GM21786 (cell line): ENCODE measurements around the gene PNPO.

Experiments used
- ATAC-seq: cut with Tn5 transposase; IDR thresholded peaks from one replicate; pipeline ENCODE4 v1.9.1; 2021; ENCODE audit not compliant: unreplicated experiment

The PNPO gene

GRCh38 chr17:47948706-47949196, 7.4 kb downstream of the PNPO start:
- ATAC-seq: no peak

DNA sequence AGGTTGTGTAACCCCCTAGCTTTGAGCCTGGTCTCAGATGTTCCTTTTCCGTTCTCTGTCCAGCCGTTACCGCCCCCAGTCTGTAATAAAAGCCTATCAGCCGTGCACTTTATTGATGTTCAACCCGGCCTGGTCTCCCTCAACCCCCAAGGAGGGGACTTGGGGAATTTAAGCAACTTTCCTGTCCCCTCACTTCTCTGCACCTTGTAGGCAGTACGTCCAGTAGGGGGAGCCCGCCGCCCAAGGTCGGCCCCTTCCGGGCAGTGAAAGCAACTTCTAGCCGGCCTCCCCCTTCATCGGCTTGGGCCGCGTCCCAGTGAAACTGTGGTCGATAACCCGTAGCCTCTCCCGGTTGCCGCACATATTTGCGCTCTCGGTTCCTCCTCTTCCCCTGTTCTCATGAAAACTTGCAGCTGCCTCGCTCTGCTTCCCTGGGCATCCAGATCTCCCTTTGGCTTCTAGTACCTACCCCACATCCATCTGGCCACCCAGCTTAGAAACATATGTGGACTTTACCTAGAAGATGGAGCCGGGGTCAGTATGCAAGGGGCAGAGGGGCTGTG, 7.9 kb downstream of the PNPO start:
- ATAC-seq: peak; percentile 65

GRCh38 chr17:47949946-47950345, 8.6 kb downstream of the PNPO start:
- ATAC-seq: no peak

- ATAC-seq: no peak
Measured at GRCh38 chr17:47950448-47950847, 9.1 kb downstream of the PNPO start.

DNA sequence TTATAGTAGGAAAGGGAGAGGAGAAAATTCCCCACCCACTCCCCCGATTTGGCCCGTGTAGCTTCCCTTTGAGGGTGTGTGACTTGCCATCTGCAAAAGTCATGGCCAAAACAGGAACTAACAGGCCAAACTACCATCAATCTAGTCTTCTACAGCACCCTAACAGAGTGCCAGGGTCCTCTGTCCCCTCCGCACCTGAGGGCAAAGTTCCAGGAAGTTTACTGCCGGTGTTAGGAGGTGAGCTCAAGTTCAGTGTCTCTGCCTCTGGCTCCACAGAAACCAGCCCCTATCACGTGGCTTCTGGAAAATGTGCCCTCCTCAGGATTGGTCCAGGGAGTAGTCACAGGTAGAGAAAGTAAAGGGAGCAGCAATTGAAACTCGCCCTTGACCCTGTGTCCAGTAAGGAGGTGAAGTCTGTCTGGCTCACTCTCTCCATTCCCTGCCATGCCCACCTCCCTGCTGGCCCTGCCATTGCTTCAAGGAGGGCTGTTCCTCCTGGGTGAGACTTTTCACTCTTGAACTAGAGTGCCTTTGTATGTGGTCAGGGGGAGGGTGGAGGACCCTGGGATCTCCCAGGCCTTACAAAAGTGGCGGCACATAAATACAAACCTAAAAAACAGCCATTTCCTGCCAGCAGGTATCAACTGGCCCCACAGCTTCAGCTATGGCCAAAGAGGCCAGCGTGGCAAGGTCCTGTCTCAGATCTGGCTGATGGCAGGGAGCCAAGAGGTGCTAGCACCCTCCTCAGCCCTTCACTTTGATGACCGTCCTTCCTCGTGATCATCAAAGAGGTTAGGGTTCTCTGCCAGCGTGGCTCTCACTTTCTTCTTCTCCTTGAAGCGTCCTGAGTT, 11.0 kb downstream of the PNPO start:
- no peak for ATAC-seq

- no peak for ATAC-seq
Measured at GRCh38 chr17:47953909-47954308, 12.5 kb downstream of the PNPO start.

DNA sequence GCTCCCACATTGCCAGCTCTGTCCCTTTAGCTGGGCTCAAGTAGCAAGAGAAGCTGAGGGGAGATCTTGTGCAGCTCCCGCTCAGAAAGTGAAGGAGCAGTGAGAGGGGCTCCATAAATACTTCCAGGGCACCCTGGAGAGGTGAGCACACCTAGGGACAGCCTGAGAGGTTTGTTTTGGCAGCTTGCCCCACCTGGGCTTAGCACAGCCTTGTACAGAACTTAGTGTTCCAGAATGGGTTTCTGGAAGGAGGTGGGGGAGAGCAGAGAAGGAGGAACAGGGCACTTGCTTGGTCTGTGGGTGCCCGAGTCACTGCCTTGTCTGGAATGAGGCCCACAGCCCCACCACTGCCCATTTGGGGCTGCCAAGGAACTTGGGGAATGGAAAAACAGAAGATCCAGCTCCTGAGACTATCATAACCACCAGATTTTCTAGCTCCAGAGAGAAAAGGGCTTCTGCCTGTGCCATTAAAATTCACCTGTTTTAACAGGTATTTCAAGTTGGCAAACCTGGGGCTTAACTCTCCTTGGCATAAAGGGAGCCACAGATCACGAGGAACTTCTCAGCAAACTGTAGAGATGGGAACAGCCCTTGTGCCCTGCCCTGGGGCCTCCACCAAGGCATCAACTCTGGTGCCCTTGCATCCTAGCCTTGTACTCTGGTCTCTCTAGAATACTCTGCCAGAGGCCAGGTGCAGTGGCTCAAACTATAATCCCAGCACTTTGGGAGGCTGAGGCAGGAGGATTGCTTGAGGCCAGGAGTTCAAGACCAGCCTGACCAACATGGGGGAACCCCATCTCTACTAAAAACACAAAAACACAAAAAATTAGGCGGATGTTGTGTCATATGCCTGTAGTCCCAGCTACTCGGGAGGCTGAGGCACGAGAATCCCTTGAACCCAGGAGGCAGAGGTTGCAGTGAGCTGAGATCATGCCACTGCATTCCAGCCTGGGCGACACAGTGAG, 14.4 kb downstream of the PNPO start:
- no peak for ATAC-seq

DNA sequence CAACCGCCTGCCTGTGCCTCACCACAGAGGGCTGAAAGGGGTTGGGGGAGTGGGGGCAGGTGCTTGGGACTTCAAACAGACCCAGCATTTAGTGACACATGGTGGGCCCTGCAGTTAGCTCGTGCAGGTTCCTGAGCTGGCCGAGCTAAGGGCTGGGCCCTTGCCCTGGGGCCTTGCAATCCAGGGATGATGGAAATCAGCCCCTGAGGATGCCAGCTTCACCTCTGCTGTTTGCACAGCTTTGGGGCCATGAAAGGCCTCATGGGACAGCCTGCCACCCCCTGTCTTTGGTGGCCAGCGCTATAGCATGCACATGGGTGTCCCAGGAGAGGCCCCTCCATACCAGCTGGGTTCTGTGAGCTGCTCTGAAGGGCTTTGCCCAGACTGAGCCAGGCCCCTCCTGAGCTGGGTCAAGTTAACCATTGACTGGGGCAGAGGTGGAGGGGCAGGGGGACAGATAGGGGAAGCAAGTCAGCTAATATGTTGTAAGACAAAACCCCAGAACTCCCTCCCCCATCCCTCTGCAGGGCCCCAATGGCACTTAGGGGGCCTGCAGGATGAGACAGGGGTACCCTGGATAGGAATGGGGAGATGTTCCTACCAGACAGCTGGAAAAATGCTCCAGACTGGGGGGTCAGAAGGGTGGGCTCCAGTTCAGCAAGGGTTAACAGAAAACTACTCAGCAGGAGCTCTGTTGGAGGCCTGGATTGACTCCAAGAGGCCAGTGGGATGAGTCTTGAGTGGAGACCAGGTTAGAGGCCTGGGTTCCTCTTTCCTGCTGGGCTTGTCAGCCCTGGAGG, 15.6 kb downstream of the PNPO start:
- no peak for ATAC-seq

GRCh38 chr17:47957591-47958490, 16.5 kb downstream of the PNPO start, which contains the start of gene PRR15L:
TSS of gene PRR15L (minus strand) at chr17:47957883. CDS start at chr17:47953234, 4,649 bp downstream.
- ATAC-seq: no peak

GRCh38 chr17:47959825-47960655, 18.7 kb downstream of the PNPO start:
- ATAC-seq: no peak

DNA sequence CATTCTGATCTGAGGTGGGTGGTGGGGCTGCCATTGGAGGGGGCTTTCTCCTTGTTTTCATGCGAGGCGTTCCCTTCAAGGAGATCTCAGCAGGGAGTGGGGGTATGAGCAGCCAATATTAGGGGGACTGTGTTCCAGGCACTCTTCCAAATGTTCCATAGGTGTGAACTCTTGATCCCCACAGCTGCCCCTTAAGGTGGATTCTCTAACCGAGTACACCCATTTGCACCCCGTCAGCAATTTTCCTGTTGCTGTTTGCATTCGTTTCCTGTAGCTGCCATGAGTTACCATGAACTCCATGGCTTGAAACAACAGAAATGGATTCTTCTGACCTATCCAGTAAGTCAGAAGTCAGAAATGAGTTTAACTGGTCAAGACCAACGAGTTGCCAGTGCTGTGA, 20.0 kb downstream of the PNPO start:
- no peak for ATAC-seq

DNA sequence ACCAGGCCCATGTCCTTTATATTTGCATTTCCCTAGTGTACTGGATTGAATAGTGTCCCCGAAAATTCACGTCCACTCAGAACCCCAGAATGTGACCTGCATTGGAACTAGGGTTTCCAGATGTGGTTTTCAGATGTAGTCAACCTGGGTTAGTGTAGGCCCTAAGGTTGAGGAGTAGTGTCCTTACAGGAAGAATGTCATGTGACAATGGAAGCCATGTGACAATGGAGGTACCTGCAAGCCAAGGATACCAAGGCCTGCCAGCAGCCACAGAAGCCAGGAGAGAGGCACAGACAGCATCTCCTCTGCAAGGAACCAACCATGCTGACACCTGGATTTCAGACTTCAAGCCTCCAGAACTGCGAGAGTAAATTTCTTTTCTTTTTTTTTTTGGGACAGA, 21.5 kb downstream of the PNPO start:
- no peak for ATAC-seq

- no peak for ATAC-seq
Measured at GRCh38 chr17:47964856-47965255, 23.5 kb downstream of the PNPO start.

DNA sequence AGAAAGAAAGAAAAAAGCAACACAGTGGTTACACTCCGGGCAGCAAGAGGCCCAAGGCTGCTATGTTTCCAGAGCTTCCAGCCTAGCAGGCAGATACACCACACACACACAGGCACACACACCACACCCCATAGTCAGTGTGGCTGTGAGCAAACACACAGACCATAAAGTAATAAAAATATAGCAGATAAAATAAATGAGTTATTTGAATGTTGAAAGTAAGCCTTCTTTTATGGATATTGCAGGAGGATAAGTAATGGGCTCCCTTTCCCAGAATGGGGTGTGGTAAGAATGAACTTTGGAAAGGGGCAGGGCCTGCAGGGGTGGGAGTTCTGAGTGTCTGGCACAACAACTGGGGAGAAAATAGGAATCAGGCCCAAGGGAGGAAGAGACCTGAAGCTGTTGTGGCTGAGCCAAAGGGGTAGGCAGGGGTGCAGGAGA, 24.7 kb downstream of the PNPO start:
- ATAC-seq: no peak

DNA sequence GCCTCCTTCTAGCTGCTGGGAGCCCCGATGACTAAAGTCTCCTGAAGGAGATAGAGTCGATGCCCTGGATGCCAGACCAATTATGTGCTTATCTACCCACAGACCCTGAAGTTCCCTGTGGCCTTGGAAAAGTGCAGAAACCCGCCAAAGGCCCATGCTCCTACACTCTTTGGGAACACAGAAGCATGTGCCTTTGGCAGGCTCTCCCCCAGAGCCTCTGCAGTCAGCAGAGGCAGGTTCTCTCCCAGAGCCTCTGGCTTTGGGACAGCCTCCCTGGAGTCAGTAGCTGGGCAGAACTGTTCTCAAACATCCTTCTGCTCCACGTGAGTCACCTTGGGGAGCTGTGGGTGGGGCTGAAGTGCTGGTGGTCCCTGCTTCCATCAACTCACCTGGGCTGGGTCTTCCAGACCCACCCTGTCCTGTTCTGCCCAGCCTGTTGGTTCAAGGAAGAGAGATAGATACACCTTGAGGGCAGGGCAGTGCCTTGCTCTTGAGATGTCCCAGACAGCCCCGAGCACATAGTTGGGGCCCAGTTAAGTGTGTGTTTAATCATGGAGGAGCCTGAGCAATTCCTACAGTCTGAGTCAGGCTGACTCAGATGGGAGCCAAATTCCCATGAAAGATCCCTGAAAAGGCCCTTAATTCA, 26.4 kb downstream of the PNPO start:
- ATAC-seq: no peak

- ATAC-seq: no peak
Measured at GRCh38 chr17:47968836-47969235, 27.5 kb downstream of the PNPO start.

DNA sequence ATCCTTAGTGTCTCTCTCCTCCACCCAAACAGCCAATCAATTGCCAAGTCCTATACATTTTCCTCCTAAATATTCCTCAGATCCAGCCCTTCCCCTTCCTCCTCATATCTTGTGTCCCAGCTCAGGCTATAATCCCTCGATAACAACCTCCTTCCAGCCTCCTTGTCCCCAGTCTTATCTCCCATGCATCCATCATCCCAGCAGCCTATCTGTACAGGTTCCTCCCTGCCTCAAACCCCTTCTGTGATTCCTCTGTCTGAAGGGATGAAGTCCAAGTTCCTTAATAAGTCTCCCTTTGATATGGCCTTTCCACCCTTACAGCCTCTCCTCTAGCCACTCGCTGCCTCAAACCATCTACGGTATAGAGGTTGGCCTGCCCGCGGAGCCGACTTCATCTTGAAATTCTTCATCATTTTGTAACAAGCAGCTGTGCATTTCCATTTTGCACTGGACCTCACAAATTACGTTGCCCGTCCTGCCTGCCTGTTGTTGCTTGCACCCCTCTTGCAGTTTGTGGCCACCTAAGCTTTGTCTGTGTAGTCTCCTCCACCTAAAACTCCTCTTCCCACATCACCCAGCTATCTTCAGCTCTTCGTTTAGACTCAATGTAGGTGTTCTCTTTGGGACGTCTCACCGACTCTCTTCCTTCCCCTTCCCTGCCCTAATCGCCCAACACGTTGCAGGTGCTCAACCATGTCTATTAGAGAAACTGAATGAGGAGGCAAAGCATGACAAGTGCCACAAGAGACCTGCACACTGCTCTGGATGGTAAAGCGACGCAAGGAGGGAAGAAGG, 28.8 kb downstream of the PNPO start:
- ATAC-seq: no peak
